ENCODE results near the gene CRTC1. TPM values are rescaled to one million over a fixed set of nuclear protein-coding genes. Genes with fewer than 3 reads are reported as not detected.
A peak's percentile ranks its signal among the peaks of the same experiment; 100 is the strongest.

CRTC1 gene
- total and polyA plus RNA-seq, 2 of the 13 experiments (the other 11 are each of a cell fraction or from before 2014, with no cell fraction given) = 2.0 to 2.7 TPM

GRCh38 chr19:18742324-18742723 lies 58.8 kb downstream of the CRTC1 start:
- H3K9ac ChIP-seq (ENCODE audit: insufficient read depth, low read depth, low read length) = no peak overlapping the region
- no peaks in the 10 kb centered on the region for H4K20me1 ChIP-seq (ENCODE audit: insufficient read depth, low read length)
- BruUV-seq (replicated peaks) = no TSS peak

More at GRCh38 chr19:18742324-18742723, 58.8 kb downstream of the CRTC1 start:
- no peak for DNase-seq (ENCODE audit: low spot score)
- Histone ChIP-seq H3K4me1 (ENCODE audit: insufficient read depth, low read length) (peaks cover 57% of the 10 kb centered on the region), H3K79me2 (ENCODE audit: insufficient read depth, low read length) (peaks cover 13% of the 10 kb centered on the region), H3K4me2 (ENCODE audit: low read depth, low read length) (no peak overlapping the region), H3K36me3 (replicated peaks in 1 of 2; ENCODE audit: control insufficient read depth in 1 of 2, insufficient read depth in 2 of 2, low read length in 2 of 2) (no peaks in the 10 kb centered on the region), H3K27ac (ENCODE audit: extremely low read length, insufficient read depth, low read length) (peak overlapping the region; percentile 79), H3K27me3 (ENCODE audit: control insufficient read depth in 1 of 2, insufficient read depth in 2 of 2, low read length in 2 of 2) (no peaks in the 10 kb centered on the region), H3K4me3 (replicated peaks in 1 of 3; ENCODE audit: insufficient read depth in 1 of 3, low read depth in 2 of 3, low read length in 3 of 3) (no peak overlapping the region), H3K9me3 (ENCODE audit: low read length) (no peaks in the 10 kb centered on the region), H2AFZ (ENCODE audit: low read length) (no peak overlapping the region)
- in situ Hi-C loops (cut with HindIII; ENCODE audit: extremely low pct_ligation_motif_present, low pct_unique_long_range_greater_than_20kb) (no loop called here), intact Hi-C loops (cut with micrococcal nuclease; ENCODE audit: unreplicated experiment) (no loop called here)
- POLR2A ChIA-PET = interaction anchor here (1.0 to 2.2 kb wide), 5 partner anchors 11 to 98 kb away, joined by 3 to 9 read pairs (median 4); no protein-coding TSS in a partner anchor
- CTCF ChIA-PET (ENCODE audit: low intra/inter-chr PET ratio, low total read pairs) = no interaction called here
- no peak for TF ChIP-seq ZMYM2 (CRISPR knock-in tag; IDR thresholded peaks at IDR 0.05)
- TF ChIP-seq XBP1 (CRISPR knock-in tag; IDR thresholded peaks at IDR 0.05) = no peak
- TF ChIP-seq E2F5 (CRISPR knock-in tag; conservative IDR thresholded peaks at IDR 0.05) = no peak
- no peak for TF ChIP-seq PHF20 (CRISPR knock-in tag; IDR thresholded peaks at IDR 0.05)
- TF ChIP-seq ZNF552 (CRISPR knock-in tag; IDR thresholded peaks at IDR 0.05; ENCODE audit: borderline replicate concordance) = no peak
- TF ChIP-seq ATF7-NPFF (CRISPR knock-in tag; IDR thresholded peaks at IDR 0.05; ENCODE audit: low read depth) = no peak
- TF ChIP-seq HDAC1 (CRISPR knock-in tag; IDR thresholded peaks at IDR 0.05) = no peak; the same call in 1 of the 2 replicates
- TF ChIP-seq CTCF (CRISPR knock-in tag; IDR thresholded peaks at IDR 0.05) = no peak
- no peak for TF ChIP-seq ATF3 (CRISPR knock-in tag; IDR thresholded peaks at IDR 0.05)
- TF ChIP-seq ZNF3 (CRISPR knock-in tag; IDR thresholded peaks at IDR 0.05) = no peak
- no peak for TF ChIP-seq SMAD9 (CRISPR knock-in tag; IDR thresholded peaks at IDR 0.05)
- TF ChIP-seq MIER3 (CRISPR knock-in tag; IDR thresholded peaks at IDR 0.05; ENCODE audit: borderline replicate concordance) = no peak
- TF ChIP-seq ZNF781 (CRISPR knock-in tag; IDR thresholded peaks at IDR 0.05; ENCODE audit: borderline replicate concordance, not compliant biosample characterization) = no peak
- no peak for TF ChIP-seq HDAC6 (IDR thresholded peaks at IDR 0.05; ENCODE audit: low read depth, low read length)
- no peak for TF ChIP-seq ZFP36L2 (CRISPR knock-in tag; IDR thresholded peaks at IDR 0.05)
- TF ChIP-seq MXD3 (CRISPR knock-in tag; IDR thresholded peaks at IDR 0.05) = no peak
- no peak for TF ChIP-seq ZNF674 (CRISPR knock-in tag; IDR thresholded peaks at IDR 0.05; ENCODE audit: low read depth)
- no peak for TF ChIP-seq SPEN (CRISPR knock-in tag; IDR thresholded peaks at IDR 0.05; ENCODE audit: low read depth)
- WGBS (ENCODE audit: low lambda C conversion rate) = 100% methylated on average over 5 of the region's 14 CpGs
- FAIRE-seq = no peak
- no peak for ATAC-seq

Data from HepG2 (cell line).